Cardiac fibroblast (primary cell): Measurements from ENCODE around the gene SLFNL1.

Source experiments
- DNase-seq, 2 donors: peaks; one replicate each; pipeline versions ENCODE4 v3.0.0 to v3.0.0-alpha.2; 2010; ENCODE audit warnings: low read depth in 2 of 2
- H3K4me3 ChIP-seq, 2 donors: replicated peaks in 1 of 2; 1 replicate in 1 of 2; 2 replicates in 1 of 2; pipeline ENCODE4 v1.5.1; 2011; ENCODE audit warnings: low read depth in 2 of 2, low read length in 2 of 2, mild to moderate bottlenecking in 2 of 2, moderate library complexity in 1 of 2
- TF ChIP-seq, protein P1 (sequence below): IDR thresholded peaks from one replicate; pipeline ENCODE4 v1.5.1; 2011; ENCODE audit warnings: low read depth, mild to moderate bottlenecking, low read length, inconsistent platforms

The SLFNL1 gene

DNA sequence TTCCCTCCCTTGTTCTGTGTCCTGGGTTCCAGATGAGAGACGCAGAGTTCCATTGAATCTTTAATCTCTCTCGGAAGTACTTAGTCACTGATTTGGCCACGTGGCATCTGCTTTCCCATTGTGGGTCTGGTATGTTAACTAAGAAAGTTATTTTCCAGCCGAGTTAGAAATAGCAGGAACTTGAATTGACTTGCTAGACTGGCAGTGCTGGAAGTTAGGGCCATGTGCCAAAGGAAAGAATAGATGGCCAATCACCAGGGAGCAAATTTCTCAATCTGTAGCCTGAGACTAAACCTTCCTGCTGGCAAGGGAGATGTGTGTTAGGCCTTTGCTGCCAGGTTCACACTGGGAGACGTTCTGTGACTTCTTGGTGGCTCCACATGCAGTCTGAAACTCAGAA is 24.2 kb upstream of the SLFNL1 start:
- DNase-seq = peak; percentile 88 to 97
- no peak overlapping the region for H3K4me3 ChIP-seq
- TF ChIP-seq, protein P1, sequence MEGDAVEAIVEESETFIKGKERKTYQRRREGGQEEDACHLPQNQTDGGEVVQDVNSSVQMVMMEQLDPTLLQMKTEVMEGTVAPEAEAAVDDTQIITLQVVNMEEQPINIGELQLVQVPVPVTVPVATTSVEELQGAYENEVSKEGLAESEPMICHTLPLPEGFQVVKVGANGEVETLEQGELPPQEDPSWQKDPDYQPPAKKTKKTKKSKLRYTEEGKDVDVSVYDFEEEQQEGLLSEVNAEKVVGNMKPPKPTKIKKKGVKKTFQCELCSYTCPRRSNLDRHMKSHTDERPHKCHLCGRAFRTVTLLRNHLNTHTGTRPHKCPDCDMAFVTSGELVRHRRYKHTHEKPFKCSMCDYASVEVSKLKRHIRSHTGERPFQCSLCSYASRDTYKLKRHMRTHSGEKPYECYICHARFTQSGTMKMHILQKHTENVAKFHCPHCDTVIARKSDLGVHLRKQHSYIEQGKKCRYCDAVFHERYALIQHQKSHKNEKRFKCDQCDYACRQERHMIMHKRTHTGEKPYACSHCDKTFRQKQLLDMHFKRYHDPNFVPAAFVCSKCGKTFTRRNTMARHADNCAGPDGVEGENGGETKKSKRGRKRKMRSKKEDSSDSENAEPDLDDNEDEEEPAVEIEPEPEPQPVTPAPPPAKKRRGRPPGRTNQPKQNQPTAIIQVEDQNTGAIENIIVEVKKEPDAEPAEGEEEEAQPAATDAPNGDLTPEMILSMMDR = no peak

- TF ChIP-seq, protein P1 = no peak
- no peak overlapping the region for H3K4me3 ChIP-seq
- DNase-seq = no peak
Measured at GRCh38 chr1:41044187-41044586, 22.7 kb upstream of the SLFNL1 start.

GRCh38 chr1:41041614-41042270 is 20.2 kb upstream of the SLFNL1 start:
- peak in 1 of 2 donors; percentile 63 for DNase-seq
- TF ChIP-seq, protein P1 = no peak
- H3K4me3 ChIP-seq = no peak overlapping the region

- peak in 1 of 2 donors; percentile 20 for DNase-seq
- TF ChIP-seq, protein P1 = no peak
- H3K4me3 ChIP-seq = no peak overlapping the region
Measured at GRCh38 chr1:41038110-41038509, 16.6 kb upstream of the SLFNL1 start.

DNA sequence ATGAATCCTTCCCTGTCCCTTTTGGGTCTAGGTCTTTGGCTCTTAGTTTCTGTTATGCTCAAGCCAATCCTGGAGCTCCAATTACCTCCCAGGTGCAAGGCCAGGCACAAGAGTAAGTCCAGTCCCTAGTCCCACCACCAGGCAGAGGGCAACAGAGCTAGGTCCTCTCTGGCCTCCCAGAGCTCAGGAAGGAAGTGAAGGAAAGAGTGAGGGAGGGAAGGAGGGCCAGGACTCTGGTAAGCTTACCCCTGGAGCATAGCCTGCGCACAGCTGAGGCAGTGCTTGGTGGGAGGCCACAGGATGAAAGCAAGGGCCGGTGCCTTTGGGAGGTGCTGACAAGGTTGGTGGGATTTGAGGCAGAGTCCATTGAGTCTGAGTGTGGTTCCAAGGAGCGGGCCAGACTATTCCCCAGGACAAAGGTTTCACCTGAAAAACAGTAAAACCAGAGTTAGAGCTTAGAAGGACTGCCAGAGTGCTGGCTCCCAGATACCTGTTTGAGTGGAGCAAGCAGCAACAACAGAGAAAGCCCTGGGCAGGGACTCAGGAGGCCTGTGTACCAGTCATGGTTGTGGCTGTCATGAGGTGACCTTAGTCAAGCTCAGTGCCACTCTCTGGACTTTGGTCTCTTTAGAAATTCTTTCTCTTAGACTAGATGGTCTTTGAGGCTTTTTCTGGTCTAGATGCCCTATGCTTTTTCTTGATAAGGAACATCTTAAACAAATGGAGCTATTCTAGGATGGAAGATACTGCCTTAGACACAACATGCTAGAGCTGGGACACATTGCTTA is 15.8 kb upstream of the SLFNL1 start:
- DNase-seq = no peak
- no peak overlapping the region for H3K4me3 ChIP-seq
- TF ChIP-seq, protein P1 = no peak

DNA sequence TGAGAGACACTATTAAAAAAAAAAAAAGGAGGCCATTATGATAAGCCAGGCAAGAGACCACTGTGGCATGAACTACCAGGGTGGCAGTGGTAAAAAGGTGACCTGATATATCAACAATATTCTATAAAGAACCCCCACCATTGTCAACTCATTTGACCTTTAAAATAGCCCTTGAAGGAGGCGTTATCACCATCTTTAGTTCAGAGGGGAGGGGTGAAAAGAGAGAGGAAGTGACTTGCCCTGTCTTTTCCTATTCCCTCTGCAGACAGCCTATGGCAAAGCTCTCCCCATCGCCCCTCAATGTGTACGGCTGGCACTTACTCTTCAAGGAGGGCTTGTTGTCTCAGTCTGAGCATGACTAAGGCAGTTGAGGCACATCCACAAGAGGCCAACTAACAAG is 11.7 kb upstream of the SLFNL1 start:
- TF ChIP-seq, protein P1 = no peak
- no peak for DNase-seq
- H3K4me3 ChIP-seq = no peak overlapping the region
